HG02973 (cell line): ENCODE results near the gene NTN3.
"Not testable (repeated sequence)": the region's sequence is repeated elsewhere in the genome, so short reads cannot be mapped to it uniquely, and the experiment has no call there.

Source experiments
- ATAC-seq: cut with Tn5 transposase; IDR thresholded peaks from one replicate; pipeline ENCODE4 v1.9.1; 2021; ENCODE audit warnings: moderate library complexity; ENCODE audit not compliant: unreplicated experiment

NTN3 gene

GRCh38 chr16:2471016-2471652, at the start of gene NTN3:
Gene NTN3, plus strand, starts transcription at chr16:2471297. Its CDS starts 405 bp downstream, at chr16:2471702.
- ATAC-seq: no peak

GRCh38 chr16:2422123-2422867, 48.8 kb upstream of the NTN3 start:
- no peak for ATAC-seq

GRCh38 chr16:2424061-2425007, 46.8 kb upstream of the NTN3 start:
- no peak for ATAC-seq

- no peak for ATAC-seq
Measured at GRCh38 chr16:2425008-2425518, 46.0 kb upstream of the NTN3 start.

GRCh38 chr16:2425825-2426430, 45.2 kb upstream of the NTN3 start:
- ATAC-seq: no peak

- no peak for ATAC-seq
Measured at GRCh38 chr16:2426941-2427361, 44.1 kb upstream of the NTN3 start.

GRCh38 chr16:2427526-2427925, 43.6 kb upstream of the NTN3 start:
- ATAC-seq: no peak

- peak; percentile 7 for ATAC-seq
Measured at GRCh38 chr16:2428051-2428783, 42.9 kb upstream of the NTN3 start.

- ATAC-seq: peak; percentile 3
Measured at GRCh38 chr16:2428784-2429033, 42.4 kb upstream of the NTN3 start.

GRCh38 chr16:2429034-2429770, 41.9 kb upstream of the NTN3 start, which contains the start of gene CCNF:
Gene CCNF, plus strand, starts transcription at chr16:2429447. Its CDS starts 35 bp downstream, at chr16:2429482.
- peak; percentile 75 for ATAC-seq

GRCh38 chr16:2429771-2430663, 41.1 kb upstream of the NTN3 start:
- peak; percentile 11 for ATAC-seq

GRCh38 chr16:2432286-2432685, 38.8 kb upstream of the NTN3 start:
- ATAC-seq: no peak

- ATAC-seq: no peak
Measured at GRCh38 chr16:2432801-2433505, 38.1 kb upstream of the NTN3 start.

GRCh38 chr16:2435236-2435635, 35.9 kb upstream of the NTN3 start:
- not testable (repeated sequence) for ATAC-seq

GRCh38 chr16:2436110-2436509, 35.0 kb upstream of the NTN3 start:
- ATAC-seq: no peak

GRCh38 chr16:2437032-2437790, 33.9 kb upstream of the NTN3 start:
- ATAC-seq: no peak

GRCh38 chr16:2438121-2438520, 33.0 kb upstream of the NTN3 start:
- no peak for ATAC-seq
